Measurements from ENCODE around the gene SLC2A1.

Gene SLC2A1

GRCh38 chr1:42937141-42937696, 21.4 kb downstream of the SLC2A1 start:
- Histone ChIP-seq H3K9ac (no peak overlapping the region), H3K9me3 (ENCODE audit: control insufficient read depth, low read length) (no peaks in the 10 kb centered on the region), H3K36me3 (ENCODE audit: control insufficient read depth, insufficient read depth, low read length) (no peaks in the 10 kb centered on the region), H3K4me1 (peaks cover 19% of the 10 kb centered on the region), H3K79me2 (peaks cover 33% of the 10 kb centered on the region), H3K27ac (peak overlapping the region; percentile 15), H3K4me2 (ENCODE audit: low read length) (no peak overlapping the region), H2AFZ (no peak overlapping the region), H3K27me3 (ENCODE audit: control insufficient read depth, insufficient read depth, low read length) (no peaks in the 10 kb centered on the region), H3K4me3 (ENCODE audit: low read depth, low read length) (no peak overlapping the region)
- TF ChIP-seq CTCF (IDR thresholded peaks at IDR 0.05): no peak

DNA sequence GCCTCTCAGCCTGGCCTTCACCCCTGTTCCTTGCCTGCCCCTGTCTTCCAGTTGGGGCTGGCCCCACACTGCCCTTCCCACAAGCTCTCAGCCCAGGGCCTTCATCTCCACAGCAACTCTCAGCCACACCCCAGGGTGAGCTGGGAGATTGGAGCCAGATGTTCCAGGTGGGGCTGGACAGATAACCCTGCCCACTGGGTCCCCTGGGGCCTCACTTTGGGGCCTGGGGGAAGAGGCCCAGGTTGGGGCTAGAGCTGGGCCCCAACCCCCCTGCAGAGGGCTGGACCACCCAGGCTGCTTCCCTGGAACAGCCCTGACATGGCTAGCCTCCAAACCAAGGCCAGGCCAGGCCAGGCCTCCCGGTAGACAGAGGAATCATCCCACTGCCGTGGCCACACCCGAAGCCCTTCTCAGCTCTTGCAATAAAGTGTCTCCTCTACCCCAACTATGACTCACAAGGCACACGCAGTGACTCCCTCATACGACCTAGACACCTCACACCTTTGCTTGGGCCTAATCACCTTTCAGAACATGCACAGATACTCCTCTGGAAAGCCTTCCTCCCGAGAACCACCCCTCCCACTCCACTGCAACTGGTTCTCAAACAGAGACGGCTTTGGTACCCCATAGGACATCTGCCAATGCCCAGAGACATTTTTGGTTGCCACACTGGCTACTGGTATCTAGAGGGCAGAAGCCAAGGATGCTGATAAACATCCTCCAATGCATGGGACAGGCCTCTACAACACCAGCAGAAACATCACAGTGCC, 22.2 kb downstream of the SLC2A1 start:
- Histone ChIP-seq H3K36me3 (ENCODE audit: control insufficient read depth, insufficient read depth, low read length) (no peaks in the 10 kb centered on the region), H3K4me3 (ENCODE audit: low read depth, low read length) (no peak overlapping the region), H3K27me3 (ENCODE audit: control insufficient read depth, insufficient read depth, low read length) (no peaks in the 10 kb centered on the region), H3K9ac (no peak overlapping the region), H3K4me2 (ENCODE audit: low read length) (no peak overlapping the region), H3K4me1 (peaks cover 13% of the 10 kb centered on the region), H3K79me2 (peaks cover 33% of the 10 kb centered on the region), H3K9me3 (ENCODE audit: control insufficient read depth, low read length) (no peaks in the 10 kb centered on the region), H2AFZ (no peak overlapping the region), H3K27ac (no peak overlapping the region)
- TF ChIP-seq CTCF (IDR thresholded peaks at IDR 0.05): no peak

DNA sequence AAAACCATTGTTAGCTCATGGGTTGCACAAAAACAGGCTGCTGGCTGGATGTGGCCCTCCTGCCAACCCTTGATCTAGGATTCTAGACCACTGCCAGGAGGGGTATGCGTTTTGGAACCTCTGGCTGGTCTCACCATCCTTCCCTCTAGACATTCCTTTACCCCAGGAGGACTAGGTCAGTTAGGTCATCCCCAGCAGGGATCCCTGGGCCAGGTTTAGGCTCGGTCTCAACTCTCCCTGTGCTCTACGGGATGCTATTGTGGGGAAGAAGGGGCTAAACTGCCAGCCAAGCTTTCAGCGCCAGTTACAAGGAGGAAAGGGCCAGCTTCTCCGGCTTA, 22.7 kb downstream of the SLC2A1 start:
- H3K36me3 ChIP-seq (ENCODE audit: control insufficient read depth, insufficient read depth, low read length): no peaks in the 10 kb centered on the region
- no peak overlapping the region for H2AFZ ChIP-seq
- H3K4me2 ChIP-seq (ENCODE audit: low read length): no peak overlapping the region
- H3K9ac ChIP-seq: no peak overlapping the region
- peaks cover 30% of the 10 kb centered on the region for H3K79me2 ChIP-seq
- no peaks in the 10 kb centered on the region for H3K27me3 ChIP-seq (ENCODE audit: control insufficient read depth, insufficient read depth, low read length)
- no peak overlapping the region for H3K27ac ChIP-seq
- peaks cover 13% of the 10 kb centered on the region for H3K4me1 ChIP-seq
- H3K9me3 ChIP-seq (ENCODE audit: control insufficient read depth, low read length): no peaks in the 10 kb centered on the region
- TF ChIP-seq CTCF (IDR thresholded peaks at IDR 0.05): no peak
- no peak overlapping the region for H3K4me3 ChIP-seq (ENCODE audit: low read depth, low read length)

GRCh38 chr1:42935313-42935895, 23.3 kb downstream of the SLC2A1 start:
- Histone ChIP-seq H3K27me3 (ENCODE audit: control insufficient read depth, insufficient read depth, low read length) (no peaks in the 10 kb centered on the region), H3K27ac (no peak overlapping the region), H3K79me2 (peaks cover 30% of the 10 kb centered on the region), H3K36me3 (ENCODE audit: control insufficient read depth, insufficient read depth, low read length) (no peaks in the 10 kb centered on the region), H2AFZ (no peak overlapping the region), H3K4me3 (ENCODE audit: low read depth, low read length) (no peak overlapping the region), H3K9ac (no peak overlapping the region), H3K4me2 (ENCODE audit: low read length) (no peak overlapping the region), H3K4me1 (peaks cover 13% of the 10 kb centered on the region), H3K9me3 (ENCODE audit: control insufficient read depth, low read length) (no peaks in the 10 kb centered on the region)
- TF ChIP-seq CTCF (IDR thresholded peaks at IDR 0.05): no peak

Data from parathyroid adenoma (tissue), 2 donors.